ENCODE measurements around the gene FLRT3.

GRCh38 chr20:14299831-14300230 lies 37.6 kb downstream of the FLRT3 start:
- TF ChIP-seq, protein P1, sequence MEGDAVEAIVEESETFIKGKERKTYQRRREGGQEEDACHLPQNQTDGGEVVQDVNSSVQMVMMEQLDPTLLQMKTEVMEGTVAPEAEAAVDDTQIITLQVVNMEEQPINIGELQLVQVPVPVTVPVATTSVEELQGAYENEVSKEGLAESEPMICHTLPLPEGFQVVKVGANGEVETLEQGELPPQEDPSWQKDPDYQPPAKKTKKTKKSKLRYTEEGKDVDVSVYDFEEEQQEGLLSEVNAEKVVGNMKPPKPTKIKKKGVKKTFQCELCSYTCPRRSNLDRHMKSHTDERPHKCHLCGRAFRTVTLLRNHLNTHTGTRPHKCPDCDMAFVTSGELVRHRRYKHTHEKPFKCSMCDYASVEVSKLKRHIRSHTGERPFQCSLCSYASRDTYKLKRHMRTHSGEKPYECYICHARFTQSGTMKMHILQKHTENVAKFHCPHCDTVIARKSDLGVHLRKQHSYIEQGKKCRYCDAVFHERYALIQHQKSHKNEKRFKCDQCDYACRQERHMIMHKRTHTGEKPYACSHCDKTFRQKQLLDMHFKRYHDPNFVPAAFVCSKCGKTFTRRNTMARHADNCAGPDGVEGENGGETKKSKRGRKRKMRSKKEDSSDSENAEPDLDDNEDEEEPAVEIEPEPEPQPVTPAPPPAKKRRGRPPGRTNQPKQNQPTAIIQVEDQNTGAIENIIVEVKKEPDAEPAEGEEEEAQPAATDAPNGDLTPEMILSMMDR (IDR thresholded peaks at IDR 0.05) = no peak
- TF ChIP-seq POLR2A (IDR thresholded peaks at IDR 0.05) = no peak
